Adrenal gland (tissue), 5 donors: ENCODE measurements around the gene DLGAP1.

Experiments
- CTCF ChIP-seq, 6 experiments: fragments of 450-650 bp in 4 of 6; fragments of 200-600 bp in 2 of 6; sonication (generic) in 1 of 6; IDR thresholded peaks; 1 replicate in 5 of 6; 2 replicates in 1 of 6; pipeline versions ENCODE4 v1.5.1 to v1.8.0; 2016 to 2021; ENCODE audit warnings: antibody characterized with exemption in 6 of 6, mild to moderate bottlenecking in 2 of 6, moderate library complexity in 1 of 6
- POLR2A ChIP-seq, 2 donors: fragments of 450-650 bp; IDR thresholded peaks; one replicate each; pipeline ENCODE4 v1.6.1; 2017; ENCODE audit warnings: antibody characterized with exemption in 2 of 2, mild to moderate bottlenecking in 2 of 2, moderate library complexity in 1 of 2
- donor health status: DM: no; HTN: no; CAD: no.

DNA sequence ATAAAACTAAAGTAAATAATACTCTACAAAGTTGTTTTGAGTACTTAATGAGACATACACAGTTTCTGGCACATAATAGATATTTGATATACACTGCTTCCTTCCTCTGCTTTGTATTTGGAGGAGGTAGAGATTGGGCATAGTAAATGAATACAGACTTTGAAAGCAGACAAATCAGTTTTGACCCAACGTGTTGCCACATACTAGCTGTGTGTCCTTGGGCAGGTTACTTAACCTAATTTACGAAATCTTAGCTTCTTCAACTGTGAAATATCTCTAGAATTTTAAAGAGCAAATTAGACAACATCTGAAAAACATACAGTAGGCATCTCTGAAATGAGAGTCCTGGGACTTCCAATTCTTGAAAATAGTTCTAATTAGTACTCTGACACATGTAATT is 579.7 kb downstream of the DLGAP1 start:
- TF ChIP-seq CTCF (IDR thresholded peaks at IDR 0.05): no peak
- TF ChIP-seq POLR2A (IDR thresholded peaks at IDR 0.05): no peak
